ENCODE results near the gene NR2F2.

DNA sequence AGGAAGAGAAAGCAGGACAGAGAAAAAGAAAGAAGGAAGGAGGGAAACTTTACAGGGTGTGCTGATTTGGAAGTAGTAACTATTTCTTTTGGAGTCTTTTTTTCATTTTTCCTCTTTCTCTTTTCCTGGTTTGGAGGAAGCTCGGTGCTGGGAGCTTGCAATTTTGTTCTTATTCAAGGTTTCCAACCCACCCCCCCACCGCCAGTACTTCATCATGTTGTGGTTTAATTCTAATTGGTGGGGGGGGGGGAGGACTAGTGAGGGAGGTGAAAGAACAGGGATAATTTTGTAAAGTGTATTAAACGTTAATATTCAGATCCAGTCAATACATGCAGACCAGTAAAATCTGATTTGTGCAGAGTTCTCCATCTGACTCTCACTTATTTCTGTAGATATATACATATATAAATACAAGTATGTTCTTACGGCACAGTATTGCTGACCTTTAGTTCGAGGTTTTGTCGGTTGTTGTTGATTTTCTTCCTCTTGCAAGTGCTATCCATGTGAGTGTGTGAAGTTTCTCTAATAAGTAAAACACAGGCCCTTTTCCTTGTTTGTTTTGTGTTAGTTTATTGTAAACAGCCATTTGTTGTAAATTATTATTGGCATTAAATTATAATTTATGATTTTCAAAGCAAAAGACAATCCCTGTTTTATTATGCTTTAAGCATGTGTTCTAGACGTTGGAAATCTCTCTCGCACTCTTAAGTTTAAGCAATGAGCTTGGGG is 9.3 kb downstream of the NR2F2 start:
- TF ChIP-seq, protein P1, sequence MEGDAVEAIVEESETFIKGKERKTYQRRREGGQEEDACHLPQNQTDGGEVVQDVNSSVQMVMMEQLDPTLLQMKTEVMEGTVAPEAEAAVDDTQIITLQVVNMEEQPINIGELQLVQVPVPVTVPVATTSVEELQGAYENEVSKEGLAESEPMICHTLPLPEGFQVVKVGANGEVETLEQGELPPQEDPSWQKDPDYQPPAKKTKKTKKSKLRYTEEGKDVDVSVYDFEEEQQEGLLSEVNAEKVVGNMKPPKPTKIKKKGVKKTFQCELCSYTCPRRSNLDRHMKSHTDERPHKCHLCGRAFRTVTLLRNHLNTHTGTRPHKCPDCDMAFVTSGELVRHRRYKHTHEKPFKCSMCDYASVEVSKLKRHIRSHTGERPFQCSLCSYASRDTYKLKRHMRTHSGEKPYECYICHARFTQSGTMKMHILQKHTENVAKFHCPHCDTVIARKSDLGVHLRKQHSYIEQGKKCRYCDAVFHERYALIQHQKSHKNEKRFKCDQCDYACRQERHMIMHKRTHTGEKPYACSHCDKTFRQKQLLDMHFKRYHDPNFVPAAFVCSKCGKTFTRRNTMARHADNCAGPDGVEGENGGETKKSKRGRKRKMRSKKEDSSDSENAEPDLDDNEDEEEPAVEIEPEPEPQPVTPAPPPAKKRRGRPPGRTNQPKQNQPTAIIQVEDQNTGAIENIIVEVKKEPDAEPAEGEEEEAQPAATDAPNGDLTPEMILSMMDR (IDR thresholded peaks at IDR 0.05; ENCODE audit: low read depth, low read length, poor library complexity, severe bottlenecking): no peak
- TF ChIP-seq EZH2phosphoT487 (IDR thresholded peaks at IDR 0.05; ENCODE audit: borderline replicate concordance, low read length): no peak
